Measurements from ENCODE around the gene IGDCC3. TPM values are rescaled to one million over a fixed set of nuclear protein-coding genes. Genes with fewer than 3 reads are reported as not detected.
"Not testable (repeated sequence)": the region's sequence is repeated elsewhere in the genome, so short reads cannot be mapped to it uniquely, and the experiment has no call there.

The IGDCC3 gene
- total RNA-seq, 2 experiments from 2014 or later: not detected

DNA sequence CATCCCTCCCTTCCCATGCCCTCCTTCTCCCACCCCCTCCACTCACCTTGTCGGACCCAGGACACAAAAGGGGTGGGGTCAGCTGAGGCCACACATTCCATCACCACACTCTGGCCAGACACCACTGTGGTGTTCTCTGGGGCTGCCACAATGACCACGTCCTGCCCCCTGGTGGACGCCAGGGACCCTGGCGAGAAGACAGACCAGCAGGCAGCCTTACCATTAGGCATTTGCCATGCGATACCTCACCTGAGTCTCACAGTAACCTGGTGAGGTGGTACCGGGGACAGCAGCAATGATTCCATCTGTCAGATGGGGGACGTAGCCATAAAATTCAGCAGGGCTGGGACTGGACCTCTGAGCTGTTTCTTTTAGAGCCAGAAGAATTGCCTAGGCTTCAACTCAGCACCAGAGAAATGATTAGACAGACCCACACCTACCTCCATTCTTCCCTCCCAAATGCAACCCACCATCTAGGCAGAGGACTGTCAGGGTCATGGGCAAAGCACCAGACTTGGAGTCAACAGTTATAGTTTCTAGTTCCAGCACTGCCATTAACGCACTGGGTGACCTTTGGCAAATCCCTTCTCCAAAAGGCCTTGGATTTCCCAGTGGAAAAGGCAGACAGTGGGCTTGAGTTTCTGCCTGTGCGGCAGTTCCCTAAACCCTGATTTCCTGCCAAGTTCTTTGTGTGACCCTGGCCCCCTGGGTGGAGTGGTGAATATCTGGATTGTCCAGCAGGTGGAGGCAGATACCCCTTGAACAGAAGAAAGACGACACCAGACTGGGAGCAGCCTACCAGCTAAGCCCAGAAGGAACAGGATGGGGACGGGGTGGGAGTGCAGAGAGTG, 23.2 kb upstream of the IGDCC3 start:
- peaks cover 51% of the 10 kb centered on the region for H3K27me3 Mint-ChIP-seq
- peaks cover 10% of the 10 kb centered on the region for H3K4me1 Mint-ChIP-seq
- H3K36me3 Mint-ChIP-seq: no peaks in the 10 kb centered on the region
- ATAC-seq (ENCODE audit: low read depth) (peak; percentile 71), DNase-seq (peak; percentile 69)
- no peak overlapping the region for H3K4me3 Mint-ChIP-seq
- H3K9me3 Mint-ChIP-seq: no peaks in the 10 kb centered on the region
- POLR2A ChIA-PET: no interaction called here
- no peak overlapping the region for H3K27ac Mint-ChIP-seq

DNA sequence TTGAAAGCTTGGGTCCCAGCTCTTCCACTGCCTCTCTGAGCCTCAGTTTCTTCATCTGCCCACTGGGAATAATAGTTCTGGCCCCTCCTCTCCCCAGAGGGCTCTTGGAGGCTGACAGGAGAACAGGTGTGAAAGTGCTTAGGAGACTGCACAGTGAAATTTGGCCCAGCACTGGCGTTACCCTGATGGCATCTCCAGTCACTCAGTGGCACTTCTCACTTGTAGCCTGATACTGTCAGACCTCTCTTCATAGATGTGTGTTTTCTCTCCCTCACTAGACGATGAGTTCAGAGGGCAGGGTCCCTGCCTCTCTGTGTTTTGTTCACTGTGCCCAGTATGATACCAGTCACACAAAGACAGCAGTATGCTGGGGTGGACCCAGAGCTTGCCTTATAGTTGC, 22.2 kb upstream of the IGDCC3 start:
- Mint-ChIP-seq H3K27me3 (peaks cover 56% of the 10 kb centered on the region), H3K9me3 (no peaks in the 10 kb centered on the region), H3K4me3 (no peak overlapping the region), H3K36me3 (no peaks in the 10 kb centered on the region), H3K4me1 (peaks cover 10% of the 10 kb centered on the region), H3K27ac (no peak overlapping the region)
- ATAC-seq (ENCODE audit: low read depth): no peak
- POLR2A ChIA-PET: interaction anchor here (0.7 kb wide), 1 partner anchor 89 kb away, joined by 3 read pairs; no protein-coding TSS in a partner anchor
- no peak for DNase-seq

DNA sequence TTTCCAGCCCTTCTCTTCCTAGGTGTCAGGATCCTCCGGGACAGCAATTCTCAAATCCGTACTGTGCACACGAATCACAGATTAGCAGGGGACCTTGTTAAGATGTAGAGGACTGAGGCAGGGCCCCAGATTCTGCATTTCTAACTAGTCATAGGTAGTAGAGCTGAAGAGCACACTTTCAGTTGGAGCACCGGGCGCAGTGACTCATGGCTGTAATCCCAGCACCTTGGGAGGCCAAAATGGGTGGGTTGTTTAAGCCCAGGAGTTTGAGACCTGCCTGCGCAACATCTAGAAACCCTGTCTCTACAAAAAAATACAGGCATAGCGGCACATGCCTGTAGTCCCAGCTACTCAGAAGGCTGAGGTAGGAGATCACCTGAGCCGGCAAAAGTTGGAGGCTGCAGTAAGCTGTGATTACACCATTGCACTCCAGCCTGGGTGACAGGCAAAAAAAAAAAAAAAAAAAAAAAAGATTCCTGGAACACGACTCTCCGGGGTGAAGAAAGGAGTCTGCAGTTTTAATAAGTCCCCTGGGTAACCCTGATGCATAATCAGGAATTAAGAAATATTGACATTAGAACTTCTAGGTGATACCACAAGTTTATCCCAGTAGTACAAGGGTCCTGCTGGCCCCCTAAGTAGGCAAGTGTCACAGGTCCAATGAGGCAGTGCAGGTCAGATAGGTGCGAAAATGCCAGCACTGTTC, 21.4 kb upstream of the IGDCC3 start:
- no peak overlapping the region for H3K27ac Mint-ChIP-seq
- no peak overlapping the region for H3K4me3 Mint-ChIP-seq

DNA sequence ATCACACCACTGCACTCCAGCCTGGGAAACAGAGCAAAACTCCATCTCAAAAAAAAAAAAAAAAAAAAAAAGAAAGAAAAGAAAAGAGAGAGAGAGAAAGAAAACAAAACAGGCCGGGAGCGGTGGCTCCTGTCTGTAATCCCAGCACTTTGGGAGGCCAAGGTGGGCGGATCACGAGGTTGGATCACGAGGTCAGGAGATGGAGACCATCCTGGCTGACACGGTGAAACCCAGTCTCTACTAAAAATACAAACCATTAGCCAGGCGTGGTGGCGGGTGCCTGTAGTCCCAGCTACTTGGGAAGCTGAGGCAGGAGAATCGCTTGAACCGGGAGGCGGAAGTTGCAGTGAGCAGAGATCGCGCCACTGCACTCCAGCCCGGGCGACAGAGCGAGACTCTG, 20.7 kb upstream of the IGDCC3 start:
- Mint-ChIP-seq H3K27me3 (peaks cover 65% of the 10 kb centered on the region), H3K4me1 (peaks cover 10% of the 10 kb centered on the region)
- H3K9me3 Mint-ChIP-seq; H3K27ac Mint-ChIP-seq; H3K36me3 Mint-ChIP-seq; ATAC-seq (ENCODE audit: low read depth); POLR2A ChIA-PET; DNase-seq; H3K4me3 Mint-ChIP-seq: not testable (repeated sequence)

More for the DNA sequence above, 21.4 kb upstream of the IGDCC3 start:
- no peaks in the 10 kb centered on the region for H3K9me3 Mint-ChIP-seq
- ATAC-seq (ENCODE audit: low read depth) (no peak), DNase-seq (no peak)
- peaks cover 10% of the 10 kb centered on the region for H3K4me1 Mint-ChIP-seq
- no peaks in the 10 kb centered on the region for H3K36me3 Mint-ChIP-seq
- H3K27me3 Mint-ChIP-seq: peaks cover 60% of the 10 kb centered on the region
- POLR2A ChIA-PET: interaction anchor here (0.7 kb wide), 2 partner anchors 27 to 90 kb away, joined by 3 read pairs; no protein-coding TSS in a partner anchor

DNA sequence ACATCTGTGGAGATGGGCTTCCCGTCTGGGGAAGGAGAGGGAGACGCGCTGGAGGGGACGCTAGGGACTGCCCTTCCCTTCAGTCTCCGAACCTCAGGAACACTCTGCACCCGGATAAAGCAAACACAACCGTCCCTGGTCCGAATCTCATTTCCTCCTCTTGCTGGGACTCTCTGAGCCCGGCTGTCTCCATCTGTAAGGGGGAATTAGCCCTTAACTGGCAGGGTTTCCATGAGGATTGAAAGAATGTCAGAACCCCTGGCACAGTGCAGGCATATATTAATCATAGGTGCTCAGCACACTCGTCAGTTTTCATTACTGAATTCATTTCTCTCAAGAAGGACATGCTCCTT, 19.1 kb upstream of the IGDCC3 start:
- ATAC-seq (ENCODE audit: low read depth) (no peak), DNase-seq (no peak)
- H3K4me3 Mint-ChIP-seq: no peak overlapping the region
- POLR2A ChIA-PET: no interaction called here
- no peaks in the 10 kb centered on the region for H3K9me3 Mint-ChIP-seq
- peaks cover 70% of the 10 kb centered on the region for H3K27me3 Mint-ChIP-seq
- H3K36me3 Mint-ChIP-seq: no peaks in the 10 kb centered on the region
- H3K27ac Mint-ChIP-seq: no peak overlapping the region
- H3K4me1 Mint-ChIP-seq: peaks cover 10% of the 10 kb centered on the region

DNA sequence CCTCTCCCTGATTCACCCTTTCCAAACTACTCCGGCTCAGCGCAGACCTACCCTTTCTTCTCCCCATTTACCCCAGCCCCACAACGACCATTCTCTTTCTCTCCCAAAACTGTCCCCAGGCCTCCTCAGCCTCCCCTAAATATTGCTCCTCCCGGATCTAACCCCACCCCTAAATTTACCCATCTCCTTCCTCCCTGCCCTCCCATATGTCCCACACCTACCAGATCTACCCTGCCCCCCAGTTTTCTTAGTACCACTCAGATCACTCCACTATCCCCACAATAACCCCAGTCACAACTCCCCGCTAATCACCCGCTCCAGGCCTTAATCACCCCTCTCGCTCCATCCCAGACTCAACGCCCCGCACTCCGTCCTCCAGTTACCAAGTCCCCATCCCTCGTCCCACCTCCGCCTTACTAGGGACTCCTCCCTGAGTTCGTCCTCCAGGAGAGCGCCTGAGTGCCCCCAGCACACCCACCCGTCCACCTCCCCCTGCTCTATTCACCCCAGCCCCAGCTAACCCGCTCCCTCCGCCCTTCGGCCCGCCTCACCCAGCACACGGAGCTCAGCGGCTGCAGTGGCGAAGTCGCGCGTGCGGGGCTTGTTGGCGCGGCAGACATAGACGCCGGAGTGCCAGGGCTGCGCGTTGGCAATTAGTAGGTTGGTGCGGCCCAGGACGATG, 18.6 kb upstream of the IGDCC3 start:
- Mint-ChIP-seq H3K4me1 (peaks cover 10% of the 10 kb centered on the region), H3K36me3 (no peaks in the 10 kb centered on the region), H3K27ac (no peak overlapping the region), H3K4me3 (no peak overlapping the region), H3K27me3 (peaks cover 70% of the 10 kb centered on the region), H3K9me3 (no peaks in the 10 kb centered on the region)
- no peak for ATAC-seq (ENCODE audit: low read depth)
- no peak for DNase-seq
- POLR2A ChIA-PET: no interaction called here

DNA sequence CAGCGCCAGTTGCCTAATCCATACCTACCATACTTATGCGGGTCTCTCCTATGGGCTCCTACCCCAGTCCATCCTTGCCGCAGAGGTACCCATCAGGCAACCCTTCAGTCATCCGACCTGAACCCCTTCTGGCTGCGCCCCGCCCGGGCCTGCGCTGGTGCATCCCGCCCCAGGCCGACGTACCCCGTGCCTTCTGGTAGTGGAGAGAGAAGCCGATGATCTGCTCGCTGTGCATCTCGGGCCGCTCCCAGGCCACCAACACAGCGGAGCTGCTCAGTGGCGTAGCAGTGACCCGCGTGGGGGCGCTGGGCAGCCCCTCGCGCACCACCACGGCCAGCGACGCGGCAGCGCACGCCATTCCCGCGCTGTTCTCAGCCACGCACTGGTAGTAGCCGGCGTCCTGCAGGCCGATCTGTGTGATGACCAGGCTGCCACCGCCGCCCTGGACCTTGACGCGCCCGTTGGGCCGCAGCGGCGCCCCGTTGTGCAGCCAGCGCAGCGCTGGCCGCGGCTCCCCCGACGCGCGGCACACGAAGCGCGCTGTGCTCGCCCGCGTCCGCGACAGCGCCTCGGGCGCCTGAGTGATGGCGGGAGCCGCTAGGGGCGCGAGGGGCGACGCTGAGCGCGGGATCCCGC, 17.9 kb upstream of the IGDCC3 start:
- Mint-ChIP-seq H3K4me1 (peaks cover 7% of the 10 kb centered on the region), H3K4me3 (no peak overlapping the region), H3K36me3 (no peaks in the 10 kb centered on the region), H3K27me3 (peaks cover 70% of the 10 kb centered on the region), H3K27ac (no peak overlapping the region), H3K9me3 (no peaks in the 10 kb centered on the region)
- POLR2A ChIA-PET: no interaction called here
- DNase-seq (no peak), ATAC-seq (ENCODE audit: low read depth) (no peak)

DNA sequence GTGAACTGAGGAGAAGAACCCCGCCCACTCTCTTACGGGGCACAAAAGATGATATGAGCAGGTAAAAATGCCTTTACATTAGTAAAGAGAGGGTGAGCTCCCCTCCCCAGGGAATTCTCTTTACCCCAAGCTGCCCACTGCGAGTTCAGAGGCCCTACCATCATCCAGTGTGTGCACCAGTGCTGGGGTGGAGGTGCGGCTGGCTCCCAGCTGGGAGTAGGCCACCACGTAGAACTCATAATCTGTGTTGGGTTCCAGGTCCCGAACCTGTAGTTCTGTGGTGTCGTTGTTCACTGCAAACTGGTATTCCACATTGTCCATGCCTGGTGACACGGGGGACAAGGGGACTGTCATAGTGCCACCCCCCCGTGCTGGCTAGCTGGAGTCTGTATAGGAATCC, 17.1 kb upstream of the IGDCC3 start:
- peaks cover 7% of the 10 kb centered on the region for H3K4me1 Mint-ChIP-seq
- no peak for DNase-seq
- POLR2A ChIA-PET: no interaction called here
- H3K9me3 Mint-ChIP-seq: no peaks in the 10 kb centered on the region
- peaks cover 68% of the 10 kb centered on the region for H3K27me3 Mint-ChIP-seq
- H3K36me3 Mint-ChIP-seq: no peaks in the 10 kb centered on the region
- H3K27ac Mint-ChIP-seq: no peak overlapping the region
- no peak overlapping the region for H3K4me3 Mint-ChIP-seq
- ATAC-seq (ENCODE audit: low read depth): no peak

DNA sequence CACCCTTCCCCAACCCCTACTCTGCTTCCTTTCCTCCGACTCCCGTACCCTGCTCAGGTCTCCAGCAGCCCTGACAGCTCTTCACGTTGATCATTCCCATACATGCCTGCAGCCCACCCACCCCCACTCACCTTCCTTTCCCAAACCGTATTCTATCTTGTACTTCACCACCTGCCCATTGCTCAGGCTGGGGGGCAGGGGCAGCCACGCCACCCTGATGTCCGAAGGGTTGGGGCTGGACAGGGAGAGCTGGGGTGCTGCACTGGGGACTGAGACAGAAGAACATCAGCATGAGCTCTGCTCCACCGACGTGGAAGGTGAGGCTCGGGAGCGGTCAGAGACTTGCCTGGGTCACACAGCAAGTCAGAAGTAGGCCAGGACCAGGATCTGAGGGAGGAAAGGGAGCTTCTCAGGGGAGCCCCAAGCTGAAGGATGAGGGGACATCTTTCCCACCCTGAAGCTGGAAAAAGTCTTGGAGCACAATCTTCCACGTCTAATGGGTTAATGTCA, 16.5 kb upstream of the IGDCC3 start:
- H3K4me3 Mint-ChIP-seq: no peak overlapping the region
- peaks cover 7% of the 10 kb centered on the region for H3K4me1 Mint-ChIP-seq
- peaks cover 62% of the 10 kb centered on the region for H3K27me3 Mint-ChIP-seq
- H3K36me3 Mint-ChIP-seq: no peaks in the 10 kb centered on the region
- DNase-seq (no peak), ATAC-seq (ENCODE audit: low read depth) (no peak)
- H3K9me3 Mint-ChIP-seq: no peaks in the 10 kb centered on the region
- H3K27ac Mint-ChIP-seq: no peak overlapping the region
- POLR2A ChIA-PET: no interaction called here

DNA sequence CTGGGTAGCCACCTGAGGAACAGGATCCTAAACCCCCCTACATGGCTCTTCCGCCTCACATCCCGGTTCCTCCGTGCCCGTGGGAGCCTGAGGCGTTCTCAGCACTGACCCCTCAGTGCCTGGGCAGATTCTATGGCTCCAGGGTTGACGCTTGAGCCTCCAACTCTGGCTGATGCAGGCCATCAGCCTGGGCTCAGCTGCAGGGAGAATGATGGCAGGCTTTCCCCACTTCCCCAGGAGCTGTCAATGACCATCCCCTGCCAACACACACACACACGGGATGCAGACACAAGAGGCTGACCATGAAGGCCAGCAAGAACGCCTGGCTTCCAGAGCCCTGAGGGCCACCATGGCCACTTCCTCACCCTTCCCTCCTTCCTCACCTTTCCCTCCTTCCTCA, 15.8 kb upstream of the IGDCC3 start:
- Mint-ChIP-seq H3K4me3 (no peak overlapping the region), H3K9me3 (no peaks in the 10 kb centered on the region), H3K36me3 (no peaks in the 10 kb centered on the region), H3K27me3 (peaks cover 55% of the 10 kb centered on the region), H3K27ac (no peak overlapping the region), H3K4me1 (peaks cover 7% of the 10 kb centered on the region)
- ATAC-seq (ENCODE audit: low read depth) (no peak), DNase-seq (no peak)
- POLR2A ChIA-PET: no interaction called here

DNA sequence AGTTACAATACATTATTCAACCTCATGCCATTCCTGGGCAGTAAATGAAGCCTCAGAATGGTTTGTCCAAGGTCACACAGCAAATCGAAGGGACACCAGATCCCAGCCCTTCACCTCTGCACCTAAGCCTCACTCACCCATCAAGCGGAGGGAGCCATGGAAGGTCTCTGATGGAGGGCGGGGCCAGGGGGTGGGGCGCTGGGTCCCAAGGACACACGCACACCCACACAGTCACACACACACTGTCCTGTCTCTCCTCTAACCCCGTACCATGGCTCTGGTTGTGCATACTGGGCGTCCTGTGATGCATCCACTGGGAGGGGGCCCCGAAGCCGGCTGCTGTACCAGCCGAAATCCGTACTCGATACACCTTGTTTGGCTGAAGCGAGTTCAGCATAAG, 15.3 kb upstream of the IGDCC3 start:
- POLR2A ChIA-PET: no interaction called here
- H3K27me3 Mint-ChIP-seq: peaks cover 50% of the 10 kb centered on the region

DNA sequence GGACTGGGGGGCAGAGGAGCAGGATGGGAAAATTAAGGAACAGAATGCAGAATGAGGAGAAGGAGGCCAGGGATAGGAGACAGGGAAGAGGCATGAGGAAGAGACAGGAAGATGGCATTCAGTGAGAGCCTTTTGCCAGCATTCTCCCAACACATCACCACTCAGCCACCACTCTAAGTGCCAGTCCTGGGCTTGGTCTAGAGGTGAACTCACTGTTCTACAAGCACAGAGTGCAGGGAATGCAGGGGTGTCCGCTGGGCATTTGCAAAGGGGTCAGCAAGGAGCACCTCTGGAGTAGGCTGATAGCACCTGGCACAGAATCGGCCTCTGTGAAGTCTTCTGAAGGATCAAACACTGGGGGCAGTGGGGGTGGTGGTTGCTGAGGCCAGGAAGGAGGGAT, 14.6 kb upstream of the IGDCC3 start:
- DNase-seq (no peak), ATAC-seq (ENCODE audit: low read depth) (no peak)
- no peak overlapping the region for H3K27ac Mint-ChIP-seq
- POLR2A ChIA-PET: no interaction called here
- peaks cover 43% of the 10 kb centered on the region for H3K27me3 Mint-ChIP-seq
- H3K4me1 Mint-ChIP-seq: peaks cover 7% of the 10 kb centered on the region
- no peaks in the 10 kb centered on the region for H3K9me3 Mint-ChIP-seq
- no peak overlapping the region for H3K4me3 Mint-ChIP-seq
- H3K36me3 Mint-ChIP-seq: no peaks in the 10 kb centered on the region

More for the DNA sequence above, 15.3 kb upstream of the IGDCC3 start:
- no peak overlapping the region for H3K27ac Mint-ChIP-seq
- DNase-seq (no peak), ATAC-seq (ENCODE audit: low read depth) (no peak)
- no peak overlapping the region for H3K4me3 Mint-ChIP-seq
- H3K4me1 Mint-ChIP-seq: peaks cover 7% of the 10 kb centered on the region
- H3K9me3 Mint-ChIP-seq: no peaks in the 10 kb centered on the region
- no peaks in the 10 kb centered on the region for H3K36me3 Mint-ChIP-seq

DNA sequence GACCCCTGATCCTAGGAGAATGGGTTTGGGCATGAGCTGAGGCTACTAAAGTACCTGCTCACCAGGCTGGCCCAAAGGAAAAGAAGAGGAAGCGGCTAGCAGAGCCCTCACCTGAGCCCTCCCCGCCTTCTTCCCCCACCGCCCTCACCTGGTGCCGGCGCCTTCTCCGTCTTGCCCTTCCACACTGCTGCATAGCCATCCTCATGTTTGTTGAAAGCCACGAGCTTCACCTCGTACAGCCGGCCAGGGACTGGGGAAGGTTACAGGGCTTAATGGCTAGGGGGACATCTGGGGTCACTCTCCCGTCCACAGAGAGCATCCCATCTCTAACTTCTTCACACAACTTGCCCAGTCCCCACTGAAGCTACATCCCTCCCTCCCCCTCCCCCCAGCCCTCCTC, 13.9 kb upstream of the IGDCC3 start:
- Mint-ChIP-seq H3K36me3 (no peaks in the 10 kb centered on the region), H3K27ac (no peak overlapping the region), H3K9me3 (no peaks in the 10 kb centered on the region), H3K4me3 (no peak overlapping the region), H3K27me3 (peaks cover 36% of the 10 kb centered on the region), H3K4me1 (peaks cover 5% of the 10 kb centered on the region)
- ATAC-seq (ENCODE audit: low read depth) (no peak), DNase-seq (no peak)
- POLR2A ChIA-PET: no interaction called here
